Lower lobe of right lung (tissue), 2 donors: ENCODE measurements around the gene UGCG. TPM values are rescaled to one million over a fixed set of nuclear protein-coding genes. Genes with fewer than 3 reads are reported as not detected.
"Not testable (repeated sequence)": the region's sequence is repeated elsewhere in the genome, so short reads cannot be mapped to it uniquely, and the experiment has no call there.

ENCODE experiments used
- ATAC-seq, 2 donors: fragments of 200-7000 bp; cut with Tn5 transposase; one replicate each; pipeline ENCODE4 v1.9.1; 2020 to 2022; ENCODE audit warnings: mild to moderate bottlenecking in 2 of 2, moderate library complexity in 2 of 2
- DNase-seq: peaks from one replicate; pipeline ENCODE4 v3.0.0-alpha.2; 2020
- H3K27ac ChIP-seq: fragments of 200-600 bp; one replicate; pipeline ENCODE4 v1.8.0; 2022
- H3K27me3 ChIP-seq: fragments of 200-600 bp; one replicate; pipeline ENCODE4 v1.8.0; 2022; ENCODE audit warnings: low read depth
- H3K36me3 ChIP-seq: fragments of 200-600 bp; one replicate; pipeline ENCODE4 v1.8.0; 2022; ENCODE audit warnings: mild to moderate bottlenecking
- H3K4me1 ChIP-seq: fragments of 200-600 bp; one replicate; pipeline ENCODE4 v1.8.0; 2022
- H3K4me3 ChIP-seq: fragments of 200-600 bp; one replicate; pipeline ENCODE4 v1.8.0; 2022; ENCODE audit warnings: mild to moderate bottlenecking
- H3K9me3 ChIP-seq: fragments of 200-600 bp; one replicate; pipeline ENCODE4 v1.8.0; 2022
- intact Hi-C: fragments of 100-400 bp; cut with DNase I; formaldehyde crosslinking; loops from one replicate; pipeline ENCODE4 v1.11.0; 2022
- total RNA-seq: library from RNA; stranded (reverse); fragmentation: NEBNext Ultra II Directional; extraction: Animal tissue kit (Norgen Biotek cat#: 25700); gene quantifications from one replicate; pipeline ENCODE4 v1.2.1, GENCODE V29; 2021
- TF ChIP-seq, protein P1 (sequence below): fragments of 200-600 bp; IDR thresholded peaks from one replicate; pipeline ENCODE4 v1.8.0; 2022; ENCODE audit warnings: antibody characterized with exemption, mild to moderate bottlenecking
- donor health status: DM: no; HTN: yes; CAD: no; lungs with severe emphysema.

UGCG gene
- total RNA-seq, 1 donor from 2014 or later: 41.3 TPM

DNA sequence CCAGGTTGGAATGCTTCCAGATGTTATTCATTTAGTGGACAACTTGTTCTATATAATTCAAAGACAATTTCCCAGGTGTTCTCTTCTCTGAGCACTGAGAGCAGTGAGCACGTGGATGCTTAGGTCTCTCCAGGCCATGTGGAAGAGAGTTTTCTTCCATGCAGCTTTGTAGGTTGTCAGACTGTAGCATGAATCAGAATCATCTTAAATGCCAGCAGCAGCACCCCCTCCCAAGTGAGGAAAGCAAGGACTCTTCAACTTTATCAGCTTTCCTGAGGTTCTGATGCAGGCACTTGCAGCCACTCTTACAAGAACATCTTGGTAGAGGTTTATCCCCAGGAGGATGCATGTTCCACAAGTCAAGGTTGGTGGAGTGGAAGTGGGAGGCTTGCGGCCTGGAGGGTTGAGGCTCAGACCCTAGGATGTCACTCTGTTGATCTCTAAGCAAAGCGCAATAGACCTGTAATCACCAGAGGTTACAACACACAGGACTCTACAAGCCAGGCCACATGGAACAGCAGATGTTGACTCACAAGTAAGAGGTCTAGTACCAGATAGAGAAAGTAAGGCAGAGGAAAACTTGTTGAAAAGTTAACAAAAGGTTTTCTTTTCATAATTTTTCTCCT is 47.7 kb downstream of the UGCG start:
- H3K36me3 ChIP-seq: no peaks in the 10 kb centered on the region

DNA sequence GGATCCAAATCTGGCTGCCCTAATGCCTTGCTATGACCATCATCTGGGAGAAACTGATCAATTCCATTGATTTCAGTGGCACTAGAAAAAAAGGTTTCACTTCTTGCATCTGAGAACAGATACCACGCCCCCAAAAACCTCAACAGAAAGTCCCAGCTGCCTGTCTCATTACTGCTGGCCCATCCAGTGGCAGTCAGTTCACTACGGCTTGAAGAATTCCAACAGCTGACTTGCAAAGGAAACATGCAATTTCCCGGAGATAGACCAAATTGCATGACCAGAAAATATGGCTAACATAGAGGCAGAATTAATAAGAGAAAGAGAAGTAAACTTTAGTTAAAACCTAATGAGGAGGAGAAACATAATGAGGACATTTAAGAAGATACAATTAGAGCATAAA is 48.6 kb downstream of the UGCG start:
- Histone ChIP-seq H3K4me3 (no peak overlapping the region), H3K9me3 (no peaks in the 10 kb centered on the region), H3K27ac (no peak overlapping the region), H3K36me3 (no peaks in the 10 kb centered on the region), H3K27me3 (no peaks in the 10 kb centered on the region), H3K4me1 (no peaks in the 10 kb centered on the region)
- intact Hi-C loops: no loop called here
- no peak for DNase-seq
- TF ChIP-seq, protein P1, sequence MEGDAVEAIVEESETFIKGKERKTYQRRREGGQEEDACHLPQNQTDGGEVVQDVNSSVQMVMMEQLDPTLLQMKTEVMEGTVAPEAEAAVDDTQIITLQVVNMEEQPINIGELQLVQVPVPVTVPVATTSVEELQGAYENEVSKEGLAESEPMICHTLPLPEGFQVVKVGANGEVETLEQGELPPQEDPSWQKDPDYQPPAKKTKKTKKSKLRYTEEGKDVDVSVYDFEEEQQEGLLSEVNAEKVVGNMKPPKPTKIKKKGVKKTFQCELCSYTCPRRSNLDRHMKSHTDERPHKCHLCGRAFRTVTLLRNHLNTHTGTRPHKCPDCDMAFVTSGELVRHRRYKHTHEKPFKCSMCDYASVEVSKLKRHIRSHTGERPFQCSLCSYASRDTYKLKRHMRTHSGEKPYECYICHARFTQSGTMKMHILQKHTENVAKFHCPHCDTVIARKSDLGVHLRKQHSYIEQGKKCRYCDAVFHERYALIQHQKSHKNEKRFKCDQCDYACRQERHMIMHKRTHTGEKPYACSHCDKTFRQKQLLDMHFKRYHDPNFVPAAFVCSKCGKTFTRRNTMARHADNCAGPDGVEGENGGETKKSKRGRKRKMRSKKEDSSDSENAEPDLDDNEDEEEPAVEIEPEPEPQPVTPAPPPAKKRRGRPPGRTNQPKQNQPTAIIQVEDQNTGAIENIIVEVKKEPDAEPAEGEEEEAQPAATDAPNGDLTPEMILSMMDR: no peak
- ATAC-seq: peak in 1 of 2 donors; percentile 45

More for the DNA sequence above, 47.7 kb downstream of the UGCG start:
- no peak overlapping the region for H3K4me3 ChIP-seq
- DNase-seq: no peak
- no peak overlapping the region for H3K27ac ChIP-seq
- H3K4me1 ChIP-seq: no peaks in the 10 kb centered on the region
- no peaks in the 10 kb centered on the region for H3K27me3 ChIP-seq
- peak in 1 of 2 donors; percentile 21 for ATAC-seq
- TF ChIP-seq, protein P1: no peak
- H3K9me3 ChIP-seq: no peaks in the 10 kb centered on the region
- intact Hi-C loops: no loop called here

DNA sequence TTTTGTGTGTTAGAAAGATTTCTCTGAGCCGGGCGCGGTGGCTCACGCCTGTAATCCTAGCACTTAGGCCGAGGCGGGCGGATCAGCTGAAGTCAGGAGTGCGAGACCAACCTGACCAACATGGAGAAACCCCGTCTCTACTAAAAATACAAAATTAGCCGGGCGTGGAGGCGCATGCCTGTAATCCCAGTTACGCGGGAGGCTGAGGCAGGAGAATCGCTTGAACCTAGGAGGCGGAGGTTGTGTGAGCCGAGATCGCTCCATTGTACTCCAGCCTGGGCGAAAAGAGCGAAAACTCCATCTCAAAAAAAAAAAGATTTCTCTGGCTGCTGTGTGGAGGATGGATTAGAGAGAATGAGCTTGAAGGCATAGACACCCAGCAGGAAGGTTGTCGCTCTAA is 51.5 kb downstream of the UGCG start:
- H3K4me1 ChIP-seq, intact Hi-C loops, DNase-seq, H3K4me3 ChIP-seq, ATAC-seq, H3K9me3 ChIP-seq, H3K27me3 ChIP-seq, H3K36me3 ChIP-seq, H3K27ac ChIP-seq: not testable (repeated sequence)

DNA sequence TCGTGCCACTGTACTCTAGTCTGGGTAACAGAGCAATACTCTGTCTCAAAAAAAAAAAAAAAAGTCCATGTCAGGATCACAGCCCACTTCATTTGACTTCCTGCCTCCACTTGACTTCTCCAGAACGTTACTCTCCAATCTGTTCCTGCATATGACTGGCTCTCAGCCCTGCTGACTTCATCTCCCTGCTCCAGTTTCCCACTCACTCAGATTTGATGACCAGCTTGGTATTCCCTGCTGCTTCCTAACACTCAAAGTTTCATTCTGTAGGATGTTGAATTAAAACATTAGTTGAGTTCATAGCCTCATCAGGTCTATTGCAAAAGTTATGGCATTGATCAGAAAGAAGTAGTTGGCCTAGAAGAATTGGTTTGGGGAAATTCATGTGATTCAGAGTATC is 52.3 kb downstream of the UGCG start:
- ATAC-seq: no peak

DNA sequence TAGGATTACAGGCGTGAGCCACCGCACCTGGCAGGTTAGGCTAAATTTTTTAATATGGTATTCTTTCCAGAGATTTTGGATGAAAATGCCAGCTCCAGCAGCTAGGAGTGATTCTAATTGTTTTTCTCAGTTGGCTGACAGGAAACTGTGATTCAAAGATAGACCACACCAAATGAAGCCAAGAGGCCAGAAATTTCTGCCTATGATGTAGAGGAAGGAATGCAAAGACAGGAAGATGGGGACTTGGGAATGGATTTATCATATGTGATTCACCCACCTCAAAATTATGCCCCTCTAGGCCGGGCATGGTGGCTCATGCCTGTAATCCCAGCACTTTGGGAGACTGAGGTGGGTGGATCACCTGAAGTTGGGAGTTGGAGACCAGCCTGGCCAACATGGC is 53.3 kb downstream of the UGCG start:
- Histone ChIP-seq H3K4me3 (no peak overlapping the region), H3K27ac (no peak overlapping the region), H3K27me3 (no peaks in the 10 kb centered on the region), H3K4me1 (no peaks in the 10 kb centered on the region), H3K9me3 (no peaks in the 10 kb centered on the region), H3K36me3 (no peaks in the 10 kb centered on the region)
- DNase-seq (no peak), ATAC-seq (no peak)
- intact Hi-C loops: no loop called here
- TF ChIP-seq, protein P1: no peak

More for the DNA sequence above, 52.3 kb downstream of the UGCG start:
- no peaks in the 10 kb centered on the region for H3K9me3 ChIP-seq
- no peaks in the 10 kb centered on the region for H3K4me1 ChIP-seq
- no peaks in the 10 kb centered on the region for H3K27me3 ChIP-seq
- DNase-seq: no peak
- TF ChIP-seq, protein P1: no peak
- no peaks in the 10 kb centered on the region for H3K36me3 ChIP-seq
- H3K27ac ChIP-seq: no peak overlapping the region
- H3K4me3 ChIP-seq: no peak overlapping the region
- intact Hi-C loops: no loop called here

DNA sequence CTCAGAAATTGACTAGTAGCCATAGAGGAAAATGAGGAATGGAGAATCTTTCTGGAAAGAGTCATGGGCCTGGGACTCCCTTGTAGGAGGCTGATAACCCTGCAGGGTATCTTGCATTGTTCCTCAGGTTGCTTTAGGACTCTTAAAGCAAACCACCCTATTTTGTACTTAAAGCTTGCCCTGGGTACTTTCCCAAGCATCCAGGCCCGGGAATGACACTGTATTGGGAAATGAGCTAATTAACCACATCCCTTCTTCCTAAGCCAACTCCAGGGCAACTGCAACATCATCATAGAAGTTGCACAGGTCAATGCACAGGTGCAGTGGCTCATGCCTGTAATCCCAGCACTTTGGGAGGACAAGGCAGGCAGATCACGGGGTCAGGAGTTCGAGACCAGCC is 55.9 kb downstream of the UGCG start:
- Histone ChIP-seq H3K27me3 (no peaks in the 10 kb centered on the region), H3K4me1 (peaks cover 3% of the 10 kb centered on the region), H3K36me3 (no peaks in the 10 kb centered on the region), H3K4me3 (no peak overlapping the region), H3K9me3 (no peaks in the 10 kb centered on the region), H3K27ac (no peak overlapping the region)
- intact Hi-C loops: no loop called here
- DNase-seq (no peak), ATAC-seq (no peak)
- TF ChIP-seq, protein P1: no peak
